ENCODE results near the gene COL9A1.
"Not testable (repeated sequence)": the region's sequence is repeated elsewhere in the genome, so short reads cannot be mapped to it uniquely, and the experiment has no call there.

The COL9A1 gene

GRCh38 chr6:70303034-70303525, at the start of gene COL9A1:
Gene COL9A1 (minus strand): TSS chr6:70303084. CDS start chr6:70302924, 160 bp downstream.
- H3K9ac ChIP-seq: no peak within 1 kb of the TSS
- H3K4me1 ChIP-seq: no peaks in the 10 kb centered on the region
- H3K27me3 ChIP-seq (ENCODE audit: control insufficient read depth, insufficient read depth, low read length): no peaks in the 10 kb centered on the region
- H3K9me3 ChIP-seq (ENCODE audit: control insufficient read depth, low read length): no peaks in the 10 kb centered on the region
- no peak within 1 kb of the TSS for H3K4me2 ChIP-seq (ENCODE audit: low read length)
- no peaks in the 10 kb centered on the region for H3K36me3 ChIP-seq (ENCODE audit: control insufficient read depth, insufficient read depth, low read length)
- H3K79me2 ChIP-seq: no peaks in the 10 kb centered on the region
- H3K4me3 ChIP-seq (ENCODE audit: low read depth, low read length): no peak within 1 kb of the TSS
- H3K27ac ChIP-seq: no peak within 1 kb of the TSS
- TF ChIP-seq CTCF (IDR thresholded peaks at IDR 0.05): no peak
- H2AFZ ChIP-seq: no peak within 1 kb of the TSS

- no peaks in the 10 kb centered on the region for H3K9me3 ChIP-seq (ENCODE audit: control insufficient read depth, low read length)
- no peak overlapping the region for H3K9ac ChIP-seq
- no peaks in the 10 kb centered on the region for H3K4me1 ChIP-seq
- no peaks in the 10 kb centered on the region for H3K27me3 ChIP-seq (ENCODE audit: control insufficient read depth, insufficient read depth, low read length)
- no peaks in the 10 kb centered on the region for H3K79me2 ChIP-seq
- no peak overlapping the region for H3K4me2 ChIP-seq (ENCODE audit: low read length)
- no peak for TF ChIP-seq CTCF (IDR thresholded peaks at IDR 0.05)
- H2AFZ ChIP-seq: no peak overlapping the region
- no peaks in the 10 kb centered on the region for H3K36me3 ChIP-seq (ENCODE audit: control insufficient read depth, insufficient read depth, low read length)
- H3K4me3 ChIP-seq (ENCODE audit: low read depth, low read length): no peak overlapping the region
- H3K27ac ChIP-seq: no peak overlapping the region
Observed at GRCh38 chr6:70351461-70351860, 48.6 kb upstream of the COL9A1 start.

GRCh38 chr6:70345619-70346018, 42.7 kb upstream of the COL9A1 start:
- no peaks in the 10 kb centered on the region for H3K36me3 ChIP-seq (ENCODE audit: control insufficient read depth, insufficient read depth, low read length)
- no peaks in the 10 kb centered on the region for H3K4me1 ChIP-seq
- no peak overlapping the region for H3K4me3 ChIP-seq (ENCODE audit: low read depth, low read length)
- no peaks in the 10 kb centered on the region for H3K9me3 ChIP-seq (ENCODE audit: control insufficient read depth, low read length)
- H3K27me3 ChIP-seq (ENCODE audit: control insufficient read depth, insufficient read depth, low read length): no peaks in the 10 kb centered on the region
- no peaks in the 10 kb centered on the region for H3K79me2 ChIP-seq
- no peak overlapping the region for H2AFZ ChIP-seq
- TF ChIP-seq CTCF (IDR thresholded peaks at IDR 0.05): no peak
- no peak overlapping the region for H3K9ac ChIP-seq
- no peak overlapping the region for H3K27ac ChIP-seq
- no peak overlapping the region for H3K4me2 ChIP-seq (ENCODE audit: low read length)

- no peak overlapping the region for H3K4me3 ChIP-seq (ENCODE audit: low read depth, low read length)
- no peak overlapping the region for H2AFZ ChIP-seq
- H3K79me2 ChIP-seq: no peaks in the 10 kb centered on the region
- no peak for TF ChIP-seq CTCF (IDR thresholded peaks at IDR 0.05)
- peaks cover 2% of the 10 kb centered on the region for H3K9me3 ChIP-seq (ENCODE audit: control insufficient read depth, low read length)
- no peak overlapping the region for H3K9ac ChIP-seq
- no peaks in the 10 kb centered on the region for H3K36me3 ChIP-seq (ENCODE audit: control insufficient read depth, insufficient read depth, low read length)
- no peak overlapping the region for H3K4me2 ChIP-seq (ENCODE audit: low read length)
- H3K27ac ChIP-seq: no peak overlapping the region
- H3K27me3 ChIP-seq (ENCODE audit: control insufficient read depth, insufficient read depth, low read length): no peaks in the 10 kb centered on the region
- no peaks in the 10 kb centered on the region for H3K4me1 ChIP-seq
Observed at GRCh38 chr6:70343313-70343712, 40.4 kb upstream of the COL9A1 start.

- H3K27me3 ChIP-seq (ENCODE audit: control insufficient read depth, insufficient read depth, low read length); H3K79me2 ChIP-seq; H2AFZ ChIP-seq; H3K4me1 ChIP-seq; H3K9me3 ChIP-seq (ENCODE audit: control insufficient read depth, low read length); H3K9ac ChIP-seq; H3K4me2 ChIP-seq (ENCODE audit: low read length); H3K36me3 ChIP-seq (ENCODE audit: control insufficient read depth, insufficient read depth, low read length); H3K27ac ChIP-seq; H3K4me3 ChIP-seq (ENCODE audit: low read depth, low read length): not testable (repeated sequence)
Observed at GRCh38 chr6:70339810-70340209, 36.9 kb upstream of the COL9A1 start.
